Choroid plexus epithelial cell (primary cell): ENCODE data around the gene SPG11.

Source experiments
- DNase-seq: peaks from one replicate; pipeline ENCODE4 v3.0.0-alpha.2; 2010; ENCODE audit warnings: low read depth
- H3K4me3 ChIP-seq: 2 replicates; pipeline ENCODE4 v1.5.1; 2011; ENCODE audit warnings: low read depth, mild to moderate bottlenecking, control low read depth, low read length, moderate library complexity
- TF ChIP-seq, protein P1 (sequence below): conservative IDR thresholded peaks from 2 replicates; pipeline ENCODE4 v1.5.1; 2011; ENCODE audit warnings: low read depth, mild to moderate bottlenecking, control low read depth, inconsistent platforms, low read length, moderate library complexity

SPG11 gene, protein sequence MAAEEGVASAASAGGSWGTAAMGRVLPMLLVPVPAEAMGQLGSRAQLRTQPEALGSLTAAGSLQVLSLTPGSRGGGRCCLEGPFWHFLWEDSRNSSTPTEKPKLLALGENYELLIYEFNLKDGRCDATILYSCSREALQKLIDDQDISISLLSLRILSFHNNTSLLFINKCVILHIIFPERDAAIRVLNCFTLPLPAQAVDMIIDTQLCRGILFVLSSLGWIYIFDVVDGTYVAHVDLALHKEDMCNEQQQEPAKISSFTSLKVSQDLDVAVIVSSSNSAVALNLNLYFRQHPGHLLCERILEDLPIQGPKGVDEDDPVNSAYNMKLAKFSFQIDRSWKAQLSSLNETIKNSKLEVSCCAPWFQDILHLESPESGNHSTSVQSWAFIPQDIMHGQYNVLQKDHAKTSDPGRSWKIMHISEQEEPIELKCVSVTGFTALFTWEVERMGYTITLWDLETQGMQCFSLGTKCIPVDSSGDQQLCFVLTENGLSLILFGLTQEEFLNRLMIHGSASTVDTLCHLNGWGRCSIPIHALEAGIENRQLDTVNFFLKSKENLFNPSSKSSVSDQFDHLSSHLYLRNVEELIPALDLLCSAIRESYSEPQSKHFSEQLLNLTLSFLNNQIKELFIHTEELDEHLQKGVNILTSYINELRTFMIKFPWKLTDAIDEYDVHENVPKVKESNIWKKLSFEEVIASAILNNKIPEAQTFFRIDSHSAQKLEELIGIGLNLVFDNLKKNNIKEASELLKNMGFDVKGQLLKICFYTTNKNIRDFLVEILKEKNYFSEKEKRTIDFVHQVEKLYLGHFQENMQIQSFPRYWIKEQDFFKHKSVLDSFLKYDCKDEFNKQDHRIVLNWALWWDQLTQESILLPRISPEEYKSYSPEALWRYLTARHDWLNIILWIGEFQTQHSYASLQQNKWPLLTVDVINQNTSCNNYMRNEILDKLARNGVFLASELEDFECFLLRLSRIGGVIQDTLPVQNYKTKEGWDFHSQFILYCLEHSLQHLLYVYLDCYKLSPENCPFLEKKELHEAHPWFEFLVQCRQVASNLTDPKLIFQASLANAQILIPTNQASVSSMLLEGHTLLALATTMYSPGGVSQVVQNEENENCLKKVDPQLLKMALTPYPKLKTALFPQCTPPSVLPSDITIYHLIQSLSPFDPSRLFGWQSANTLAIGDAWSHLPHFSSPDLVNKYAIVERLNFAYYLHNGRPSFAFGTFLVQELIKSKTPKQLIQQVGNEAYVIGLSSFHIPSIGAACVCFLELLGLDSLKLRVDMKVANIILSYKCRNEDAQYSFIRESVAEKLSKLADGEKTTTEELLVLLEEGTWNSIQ (N-terminal part only)

DNA sequence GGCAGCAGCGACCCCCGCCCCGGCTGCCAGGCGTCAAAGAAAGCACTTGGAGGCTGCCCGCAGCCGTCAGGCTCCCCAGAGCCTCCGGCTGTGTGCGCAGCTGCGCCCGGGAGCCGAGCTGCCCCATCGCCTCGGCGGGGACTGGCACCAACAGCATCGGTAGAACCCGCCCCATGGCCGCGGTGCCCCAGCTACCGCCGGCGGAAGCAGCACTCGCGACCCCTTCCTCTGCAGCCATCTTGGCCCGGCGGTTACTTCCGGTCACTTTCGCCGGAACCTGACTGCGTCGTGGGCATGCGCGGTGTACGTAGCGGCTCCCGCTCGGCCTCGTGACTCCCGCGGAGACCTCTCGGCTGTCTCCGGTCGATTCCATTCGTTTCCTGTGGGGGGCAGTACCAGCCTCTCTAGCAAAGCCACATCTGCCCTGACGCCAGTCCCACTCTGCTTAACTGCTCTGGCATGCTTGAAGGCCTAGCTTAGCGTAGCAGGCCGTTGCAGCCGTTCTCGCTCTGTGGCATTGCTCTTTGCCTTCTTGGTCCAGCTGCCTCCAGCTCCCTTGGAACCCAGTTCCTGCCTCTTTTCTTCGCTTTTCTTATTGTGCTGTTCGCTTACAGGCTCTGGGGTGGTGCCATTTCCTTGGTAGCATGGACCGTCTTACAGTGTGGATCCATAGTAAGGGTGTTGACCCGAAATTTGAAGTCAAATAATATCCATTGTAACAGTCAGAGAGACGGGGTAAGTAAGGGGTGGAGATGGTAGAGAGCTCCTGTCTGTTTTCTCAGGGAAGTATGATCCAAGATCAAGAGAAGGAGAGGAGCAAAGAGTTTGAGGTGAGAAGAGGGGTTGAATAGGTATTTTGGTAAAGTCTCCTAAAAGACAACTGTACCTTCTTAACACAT lies at the start of gene SPG11:
SPG11 (minus strand) TSS at position 253 of the 899 bp plus-strand sequence; CDS start at position 238, 15 bp downstream.
- H3K4me3 ChIP-seq = peak within 1 kb of the TSS; percentile 81
- TF ChIP-seq, protein P1, sequence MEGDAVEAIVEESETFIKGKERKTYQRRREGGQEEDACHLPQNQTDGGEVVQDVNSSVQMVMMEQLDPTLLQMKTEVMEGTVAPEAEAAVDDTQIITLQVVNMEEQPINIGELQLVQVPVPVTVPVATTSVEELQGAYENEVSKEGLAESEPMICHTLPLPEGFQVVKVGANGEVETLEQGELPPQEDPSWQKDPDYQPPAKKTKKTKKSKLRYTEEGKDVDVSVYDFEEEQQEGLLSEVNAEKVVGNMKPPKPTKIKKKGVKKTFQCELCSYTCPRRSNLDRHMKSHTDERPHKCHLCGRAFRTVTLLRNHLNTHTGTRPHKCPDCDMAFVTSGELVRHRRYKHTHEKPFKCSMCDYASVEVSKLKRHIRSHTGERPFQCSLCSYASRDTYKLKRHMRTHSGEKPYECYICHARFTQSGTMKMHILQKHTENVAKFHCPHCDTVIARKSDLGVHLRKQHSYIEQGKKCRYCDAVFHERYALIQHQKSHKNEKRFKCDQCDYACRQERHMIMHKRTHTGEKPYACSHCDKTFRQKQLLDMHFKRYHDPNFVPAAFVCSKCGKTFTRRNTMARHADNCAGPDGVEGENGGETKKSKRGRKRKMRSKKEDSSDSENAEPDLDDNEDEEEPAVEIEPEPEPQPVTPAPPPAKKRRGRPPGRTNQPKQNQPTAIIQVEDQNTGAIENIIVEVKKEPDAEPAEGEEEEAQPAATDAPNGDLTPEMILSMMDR = peak; percentile 90
- peak; percentile 99 for DNase-seq

DNA sequence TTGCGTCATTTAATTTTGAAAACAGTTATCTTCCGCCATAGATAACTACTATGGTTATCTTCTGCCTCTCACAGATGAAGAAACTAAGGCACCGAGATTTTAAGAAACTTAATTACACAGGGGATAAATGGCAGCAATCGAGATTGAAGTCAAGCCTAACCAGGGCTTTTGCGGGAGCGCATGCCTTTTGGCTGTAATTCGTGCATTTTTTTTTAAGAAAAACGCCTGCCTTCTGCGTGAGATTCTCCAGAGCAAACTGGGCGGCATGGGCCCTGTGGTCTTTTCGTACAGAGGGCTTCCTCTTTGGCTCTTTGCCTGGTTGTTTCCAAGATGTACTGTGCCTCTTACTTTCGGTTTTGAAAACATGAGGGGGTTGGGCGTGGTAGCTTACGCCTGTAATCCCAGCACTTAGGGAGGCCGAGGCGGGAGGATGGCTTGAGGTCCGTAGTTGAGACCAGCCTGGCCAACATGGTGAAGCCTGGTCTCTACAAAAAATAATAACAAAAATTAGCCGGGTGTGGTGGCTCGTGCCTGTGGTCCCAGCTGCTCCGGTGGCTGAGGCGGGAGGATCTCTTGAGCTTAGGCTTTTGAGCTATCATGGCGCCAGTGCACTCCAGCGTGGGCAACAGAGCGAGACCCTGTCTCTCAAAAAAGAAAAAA lies 49.0 kb upstream of the SPG11 start:
- H3K4me3 ChIP-seq = peak overlapping the region; percentile 100
- DNase-seq = peak; percentile 93
- TF ChIP-seq, protein P1 = no peak

DNA sequence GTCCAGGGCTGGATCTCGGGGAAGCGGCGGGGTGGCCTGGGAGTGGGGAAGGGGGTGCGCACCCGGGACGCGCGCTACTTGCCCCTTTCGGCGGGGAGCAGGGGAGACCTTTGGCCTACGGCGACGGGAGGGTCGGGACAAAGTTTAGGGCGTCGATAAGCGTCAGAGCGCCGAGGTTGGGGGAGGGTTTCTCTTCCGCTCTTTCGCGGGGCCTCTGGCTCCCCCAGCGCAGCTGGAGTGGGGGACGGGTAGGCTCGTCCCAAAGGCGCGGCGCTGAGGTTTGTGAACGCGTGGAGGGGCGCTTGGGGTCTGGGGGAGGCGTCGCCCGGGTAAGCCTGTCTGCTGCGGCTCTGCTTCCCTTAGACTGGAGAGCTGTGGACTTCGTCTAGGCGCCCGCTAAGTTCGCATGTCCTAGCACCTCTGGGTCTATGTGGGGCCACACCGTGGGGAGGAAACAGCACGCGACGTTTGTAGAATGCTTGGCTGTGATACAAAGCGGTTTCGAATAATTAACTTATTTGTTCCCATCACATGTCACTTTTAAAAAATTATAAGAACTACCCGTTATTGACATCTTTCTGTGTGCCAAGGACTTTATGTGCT lies 48.4 kb upstream of the SPG11 start:
- peak overlapping the region; percentile 100 for H3K4me3 ChIP-seq
- TF ChIP-seq, protein P1 = no peak
- peak; percentile 45 for DNase-seq

DNA sequence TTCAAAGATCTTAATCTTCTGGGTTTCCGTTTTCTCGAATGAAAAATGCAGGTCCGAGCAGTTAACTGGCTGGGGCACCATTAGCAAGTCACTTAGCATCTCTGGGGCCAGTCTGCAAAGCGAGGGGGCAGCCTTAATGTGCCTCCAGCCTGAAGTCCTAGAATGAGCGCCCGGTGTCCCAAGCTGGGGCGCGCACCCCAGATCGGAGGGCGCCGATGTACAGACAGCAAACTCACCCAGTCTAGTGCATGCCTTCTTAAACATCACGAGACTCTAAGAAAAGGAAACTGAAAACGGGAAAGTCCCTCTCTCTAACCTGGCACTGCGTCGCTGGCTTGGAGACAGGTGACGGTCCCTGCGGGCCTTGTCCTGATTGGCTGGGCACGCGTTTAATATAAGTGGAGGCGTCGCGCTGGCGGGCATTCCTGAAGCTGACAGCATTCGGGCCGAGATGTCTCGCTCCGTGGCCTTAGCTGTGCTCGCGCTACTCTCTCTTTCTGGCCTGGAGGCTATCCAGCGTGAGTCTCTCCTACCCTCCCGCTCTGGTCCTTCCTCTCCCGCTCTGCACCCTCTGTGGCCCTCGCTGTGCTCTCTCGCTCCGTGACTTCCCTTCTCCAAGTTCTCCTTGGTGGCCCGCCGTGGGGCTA lies 47.8 kb upstream of the SPG11 start, which contains the start of the genes B2M and PATL2:
B2M (plus strand) TSS at position 422 of the 647 bp plus-strand sequence; CDS start at position 452, 30 bp downstream.
PATL2 (minus strand) TSS at position 228 of the 647 bp plus-strand sequence. CDS start 34,833 bp downstream, outside the sequence.
- H3K4me3 ChIP-seq = peak within 1 kb of the TSS; percentile 100
- TF ChIP-seq, protein P1 = no peak
- peak; percentile 98 for DNase-seq
